NCI-H524 treated with DMSO at 0.1 percent for 48 hours (cell line): ENCODE results near the gene DCLRE1C.
"Not testable (repeated sequence)": the region's sequence is repeated elsewhere in the genome, so short reads cannot be mapped to it uniquely, and the experiment has no call there.

Source experiments
- DNase-seq: peaks from one replicate; lab custom pipeline; 2025; lab: John Stamatoyannopoulos, UW

DCLRE1C gene

GRCh38 chr10:14880229-14880628 is 73.7 kb downstream of the DCLRE1C start:
- no peak for DNase-seq

GRCh38 chr10:14879928-14880193 is 74.0 kb downstream of the DCLRE1C start:
- DNase-seq: no peak

- DNase-seq: no peak
These were observed 74.6 kb downstream of the DCLRE1C start for GRCh38 chr10:14879124-14879927.

DNA sequence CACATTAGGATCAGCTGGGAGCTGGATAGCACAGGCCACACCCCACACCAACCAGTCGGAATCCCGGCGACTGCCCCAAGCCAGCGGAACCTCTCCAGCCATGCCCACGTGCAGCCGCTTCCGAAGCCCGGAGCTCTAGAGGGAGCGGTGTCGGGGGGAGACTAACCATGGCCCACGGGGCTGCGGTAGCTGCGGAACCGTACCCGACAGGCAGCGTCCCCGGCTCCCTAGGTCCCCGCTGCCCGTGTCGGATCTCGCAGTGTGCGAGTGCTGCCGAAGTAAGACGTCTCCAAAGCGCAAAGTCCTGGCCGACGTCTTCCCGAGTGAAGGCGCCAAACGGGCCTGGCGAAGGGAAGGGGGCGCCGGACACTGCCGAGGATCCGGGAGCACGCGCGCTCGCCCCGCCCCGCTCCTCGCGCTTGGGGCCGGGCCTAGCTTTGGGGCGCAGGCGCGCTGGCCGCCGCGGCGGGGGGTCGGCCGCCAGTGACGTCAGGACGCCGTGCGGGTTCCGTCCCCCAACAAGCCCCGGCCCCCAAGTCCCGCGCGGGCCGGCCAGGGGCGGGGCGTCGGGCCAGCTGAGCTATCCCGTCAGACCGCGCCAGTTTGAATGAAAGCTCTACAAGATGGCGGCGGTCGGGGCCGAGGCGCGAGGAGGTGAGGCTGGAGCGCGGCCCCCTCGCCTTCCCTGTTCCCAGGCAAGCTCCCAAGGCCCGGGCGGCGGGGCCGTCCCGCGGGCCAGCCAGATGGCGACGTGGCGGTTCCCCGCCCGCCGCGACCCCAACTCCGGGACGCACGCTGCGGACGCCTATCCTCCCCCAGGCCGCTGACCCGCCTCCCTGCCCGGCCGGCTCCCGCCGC is 75.4 kb downstream of the DCLRE1C start, which contains the start of gene SUV39H2:
Gene SUV39H2, plus strand, starts transcription at position 601 of the 858 bp plus-strand sequence. Its CDS starts 23 bp downstream, at position 624.
- peak; percentile 1 for DNase-seq

DNA sequence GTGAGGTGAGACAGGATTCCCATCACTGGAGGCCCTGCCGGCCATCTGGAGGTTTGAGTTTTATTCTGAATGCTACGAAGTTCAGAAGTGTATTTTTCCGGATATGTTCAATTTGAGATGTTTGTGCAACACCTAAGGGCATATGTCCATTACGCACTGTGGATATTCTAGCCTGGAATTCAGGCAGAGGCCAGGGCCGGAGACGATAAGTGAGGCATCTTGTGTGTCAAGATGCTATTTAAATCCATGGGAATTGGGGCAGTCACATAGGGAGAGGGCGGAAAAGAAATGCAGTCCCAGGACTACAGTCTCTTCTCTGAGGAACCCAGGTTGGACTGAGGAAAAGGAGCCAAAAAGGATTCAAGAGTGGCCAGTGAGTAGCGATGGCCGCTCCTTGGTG is 77.1 kb downstream of the DCLRE1C start:
- no peak for DNase-seq

- DNase-seq: no peak
These were observed 78.0 kb downstream of the DCLRE1C start for GRCh38 chr10:14875941-14876340.

DNA sequence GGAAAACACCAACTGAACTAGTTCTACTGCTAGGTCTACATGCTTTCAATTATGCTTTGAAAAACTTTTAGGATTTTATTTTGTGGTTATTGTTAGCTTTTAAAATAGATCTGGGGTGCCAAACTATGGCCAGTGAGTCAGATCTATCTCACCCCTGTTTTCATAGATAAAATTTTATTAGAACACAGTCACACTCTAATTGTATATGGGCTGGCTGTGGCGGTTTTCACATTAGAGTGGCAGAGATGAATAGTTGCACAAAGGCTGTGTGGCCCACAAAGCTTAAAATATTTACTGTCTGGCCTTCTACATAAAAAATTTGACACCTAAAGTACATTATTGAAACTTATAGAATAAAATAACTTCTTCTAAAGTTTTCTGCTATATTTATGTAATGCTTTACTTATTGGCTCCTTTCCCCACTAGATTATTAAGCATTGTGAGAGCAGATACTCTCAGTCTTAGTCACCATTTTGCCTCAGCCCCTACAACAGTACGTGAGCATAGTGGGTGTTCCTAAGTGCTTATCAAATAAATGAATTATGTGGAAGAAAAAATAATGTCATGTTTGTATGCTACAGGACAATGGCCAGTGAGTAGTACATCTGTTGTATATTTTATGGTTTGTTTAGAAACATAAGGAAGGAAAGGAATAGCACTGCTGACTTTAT is 80.7 kb downstream of the DCLRE1C start:
- DNase-seq: no peak

GRCh38 chr10:14864871-14865270 is 89.0 kb downstream of the DCLRE1C start:
- not testable (repeated sequence) for DNase-seq

GRCh38 chr10:14864466-14864865 is 89.4 kb downstream of the DCLRE1C start:
- DNase-seq: not testable (repeated sequence)

- no peak for DNase-seq
These were observed 93.1 kb downstream of the DCLRE1C start for GRCh38 chr10:14860791-14861190.

GRCh38 chr10:14859775-14860174 is 94.1 kb downstream of the DCLRE1C start:
- DNase-seq: no peak

GRCh38 chr10:14859043-14859442 is 94.9 kb downstream of the DCLRE1C start:
- DNase-seq: no peak

GRCh38 chr10:14858338-14858960 is 95.4 kb downstream of the DCLRE1C start:
- peak; percentile 9 for DNase-seq

- no peak for DNase-seq
These were observed 98.4 kb downstream of the DCLRE1C start for GRCh38 chr10:14855453-14855852.

- no peak for DNase-seq
These were observed 101.7 kb downstream of the DCLRE1C start for GRCh38 chr10:14852236-14852635.
